NCI-H1092 treated with DMSO at 0.1 percent for 48 hours (cell line): ENCODE results near the gene IFI35.
"Not testable (repeated sequence)": the region's sequence is repeated elsewhere in the genome, so short reads cannot be mapped to it uniquely, and the experiment has no call there.

Experiments used
- DNase-seq: peaks from one replicate; lab custom pipeline; 2025; lab: John Stamatoyannopoulos, UW

Gene IFI35

DNA sequence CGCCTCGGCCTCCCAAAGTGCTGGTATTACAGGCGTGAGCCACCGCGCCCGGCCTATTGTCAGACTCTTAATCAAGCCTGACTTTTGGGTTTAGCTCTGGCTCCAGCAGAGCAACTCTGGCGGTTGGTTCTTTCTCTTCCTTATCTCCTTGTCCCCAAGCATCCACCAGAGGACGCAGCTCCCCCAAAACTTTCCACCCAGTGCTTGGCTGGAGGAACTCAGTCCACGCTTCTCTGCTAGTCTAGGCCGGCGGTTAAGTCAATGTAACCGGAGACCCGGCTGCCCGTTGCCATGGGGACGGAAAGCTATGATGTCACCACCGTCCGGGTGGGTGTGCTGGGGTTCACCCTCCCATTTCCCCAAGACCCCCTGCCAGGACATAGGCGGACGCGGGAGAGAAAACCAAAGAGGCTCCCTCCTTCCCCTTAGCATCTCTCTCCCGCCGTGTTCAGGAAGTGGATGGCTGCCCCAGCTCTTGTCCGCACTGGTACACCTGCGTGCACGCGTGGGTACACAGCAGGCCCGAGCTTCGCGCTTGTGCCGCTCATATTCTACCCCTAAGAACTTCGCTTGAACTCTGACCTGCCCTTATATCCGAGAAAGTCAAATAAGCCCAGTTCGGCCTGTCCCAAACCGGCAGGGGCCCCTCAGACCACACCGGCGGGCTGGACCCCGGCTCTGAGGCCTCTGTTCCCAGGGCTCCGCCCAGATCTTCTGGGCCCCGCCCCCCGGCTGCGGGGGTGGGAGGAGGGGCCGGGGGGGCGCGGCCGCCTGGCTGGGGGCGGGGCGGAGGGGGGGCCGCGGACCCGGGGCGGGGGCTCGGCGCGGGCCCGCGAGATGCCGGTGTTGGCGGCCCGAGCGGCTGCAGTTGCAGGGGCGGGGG, 18.1 kb downstream of the IFI35 start, which contains the start of gene RND2:
Gene RND2 (plus strand): TSS at position 825 of the 883 bp plus-strand sequence. CDS start 117 bp downstream, outside the sequence.
- peak; percentile 90 for DNase-seq

DNA sequence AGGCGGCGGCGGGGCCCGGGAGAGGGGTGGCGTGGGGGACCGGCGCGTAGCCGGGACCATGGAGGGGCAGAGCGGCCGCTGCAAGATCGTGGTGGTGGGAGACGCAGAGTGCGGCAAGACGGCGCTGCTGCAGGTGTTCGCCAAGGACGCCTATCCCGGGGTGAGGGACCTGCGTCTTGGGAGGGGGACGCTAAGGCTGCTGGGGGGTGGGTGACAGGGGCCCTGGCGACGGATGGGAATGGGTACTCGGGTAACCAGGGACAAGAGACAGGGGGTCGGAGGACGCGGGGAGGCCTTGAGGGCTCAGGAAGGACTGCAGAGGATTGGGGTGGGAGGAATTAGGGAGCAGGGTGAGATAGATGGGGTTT, 18.7 kb downstream of the IFI35 start:
- DNase-seq, result no peak

DNA sequence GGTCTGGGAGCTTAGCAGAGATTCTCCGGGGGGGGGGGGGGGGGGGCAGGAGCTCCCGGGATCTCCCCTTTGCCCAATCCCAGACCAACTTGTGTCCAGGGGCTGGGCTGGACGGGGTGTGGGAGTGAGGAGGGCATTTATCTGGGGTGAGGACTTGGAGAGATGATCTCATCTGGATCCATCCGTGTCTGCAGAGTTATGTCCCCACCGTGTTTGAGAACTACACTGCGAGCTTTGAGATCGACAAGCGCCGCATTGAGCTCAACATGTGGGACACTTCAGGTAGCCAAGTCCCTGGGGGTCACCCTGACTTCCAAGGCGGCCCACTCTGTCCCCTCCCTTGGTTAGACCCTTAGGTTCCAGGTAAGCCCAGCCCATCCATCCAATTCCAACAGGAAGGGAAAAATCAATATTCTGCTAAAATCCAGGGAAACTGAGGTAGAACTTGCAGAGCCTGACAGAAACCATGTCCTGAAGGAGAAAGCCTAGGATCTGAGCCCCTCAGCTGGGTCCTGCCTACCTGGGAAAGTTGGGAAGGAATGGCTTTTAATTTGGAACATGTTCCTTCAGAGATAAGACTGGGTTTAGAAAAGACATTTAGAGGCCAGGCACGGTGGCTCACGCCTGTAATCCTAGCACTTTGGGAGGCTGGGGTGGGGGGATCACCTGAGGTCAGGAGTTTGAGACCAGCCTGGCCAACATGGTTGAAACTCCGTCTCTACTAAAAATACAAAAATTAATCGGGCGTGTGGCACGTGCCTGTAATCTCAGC, 19.4 kb downstream of the IFI35 start:
- DNase-seq, result no peak

DNA sequence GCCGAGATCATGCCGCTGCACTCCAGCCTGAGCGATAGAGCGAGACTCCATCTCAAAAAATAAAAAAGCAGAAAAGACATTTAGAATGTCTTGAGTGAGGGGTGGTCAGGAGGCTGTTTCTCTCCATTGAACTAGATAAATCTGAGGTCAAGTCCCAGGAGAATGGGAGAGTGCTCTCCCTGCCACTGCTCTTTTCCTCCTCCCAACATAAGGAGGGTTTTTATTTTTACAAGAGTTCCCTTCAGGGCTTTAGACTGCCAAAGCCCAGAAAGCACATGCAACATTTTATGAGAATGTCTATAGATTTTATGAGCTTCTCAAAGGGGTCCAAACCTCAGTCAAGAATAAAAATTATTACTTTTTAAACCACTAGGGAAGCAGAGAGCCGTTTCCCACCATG, 20.0 kb downstream of the IFI35 start:
- DNase-seq, result no peak

GRCh38 chr17:43027091-43028032, 20.8 kb downstream of the IFI35 start:
- no peak for DNase-seq

- no peak for DNase-seq
These were observed 21.8 kb downstream of the IFI35 start for GRCh38 chr17:43028221-43028861.

DNA sequence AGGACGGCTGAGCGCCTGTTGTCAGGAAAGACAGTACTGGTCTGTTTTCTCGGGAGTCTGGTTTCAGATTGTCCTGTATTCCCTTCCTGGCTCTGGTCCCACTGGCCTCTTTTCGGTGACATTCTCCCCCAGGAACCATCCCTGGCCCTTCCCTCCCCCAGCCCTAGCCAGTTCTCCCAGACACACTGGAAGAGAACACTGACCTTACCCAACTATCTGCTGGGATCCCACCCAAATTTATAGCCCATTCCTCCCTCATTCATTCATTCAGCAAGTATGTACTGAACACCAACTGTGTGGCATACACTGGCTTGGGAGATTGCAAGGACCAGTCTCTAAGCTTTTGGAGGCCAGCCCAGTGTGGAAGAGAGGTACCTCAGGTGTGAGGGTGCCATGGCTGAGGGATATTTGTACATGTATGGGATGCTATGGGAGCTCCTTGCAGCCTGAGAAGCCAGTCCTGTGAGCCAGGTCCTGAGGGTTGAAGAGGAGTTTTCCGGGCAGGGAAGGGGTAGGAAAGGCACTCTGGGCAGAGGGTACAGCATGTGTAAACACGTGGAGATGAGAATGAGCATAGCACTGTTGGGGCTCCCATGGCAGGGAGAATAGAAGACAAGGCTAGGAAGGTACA, 23.7 kb downstream of the IFI35 start:
- DNase-seq, result no peak

DNA sequence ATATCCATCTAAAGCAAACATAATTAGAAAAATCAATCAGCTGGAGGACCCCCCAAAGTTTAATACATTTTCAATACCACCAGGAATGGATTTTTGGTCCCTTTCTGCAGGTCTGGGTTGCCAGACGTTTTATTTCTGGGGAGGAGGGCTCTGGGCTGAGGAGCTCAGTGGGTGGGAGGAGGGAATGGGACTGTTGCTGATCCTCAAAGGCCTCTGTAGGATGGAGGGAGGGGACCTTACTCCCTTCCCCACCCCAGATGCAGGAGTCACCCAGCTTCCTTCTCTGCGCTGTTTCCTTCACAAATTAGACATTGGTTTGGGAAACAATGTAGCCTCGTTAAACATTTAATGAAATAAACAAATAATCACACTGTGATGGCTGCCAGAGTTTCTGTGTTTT, 25.1 kb downstream of the IFI35 start:
- no peak for DNase-seq

DNA sequence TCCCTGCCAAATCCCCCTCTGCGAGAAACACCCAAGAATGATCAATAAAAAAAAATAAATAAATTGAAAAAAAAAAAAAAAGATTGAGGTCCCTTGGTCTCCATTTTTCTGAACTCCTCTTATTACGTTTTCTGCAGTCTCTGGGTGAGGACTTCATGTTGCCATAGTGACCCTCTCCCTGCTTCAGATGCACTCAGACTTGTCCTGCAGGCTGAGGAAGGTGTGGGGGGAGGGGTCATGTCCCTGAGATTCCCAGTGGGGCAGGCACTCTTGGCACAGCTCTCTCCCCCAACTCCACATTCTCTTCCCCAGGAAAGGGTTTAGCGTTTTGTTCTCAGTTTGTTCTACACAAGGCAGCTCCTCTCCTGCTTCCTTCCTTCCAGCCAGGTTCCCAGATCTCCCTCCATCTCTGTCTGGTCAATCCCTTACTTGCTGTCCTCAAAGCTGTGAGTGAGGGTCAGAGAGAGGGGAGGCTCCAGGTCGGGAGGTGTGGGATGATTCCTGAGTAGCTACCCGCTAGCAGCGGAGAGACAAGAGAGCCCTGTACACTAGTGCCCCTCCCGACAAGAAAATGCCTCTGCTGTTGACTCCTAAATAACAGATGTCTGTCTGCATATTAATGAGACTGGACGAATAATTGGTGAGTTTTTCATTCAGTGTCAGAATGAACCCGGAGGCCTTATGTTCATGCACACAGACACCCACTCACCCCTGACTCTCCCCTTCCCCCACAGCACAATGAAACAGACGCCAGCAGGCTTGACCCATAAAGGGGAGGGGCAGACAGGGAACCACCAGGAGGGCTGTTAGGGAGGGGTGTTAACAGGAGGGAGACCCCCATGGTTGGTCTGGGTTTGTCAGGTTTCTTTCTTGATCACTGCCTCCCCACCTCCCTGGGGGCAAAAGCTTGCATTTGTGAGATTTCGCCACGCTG, 27.6 kb downstream of the IFI35 start:
- DNase-seq, result no peak

GRCh38 chr17:43034894-43035293, 28.3 kb downstream of the IFI35 start:
- no peak for DNase-seq

- no peak for DNase-seq
These were observed 33.1 kb downstream of the IFI35 start for GRCh38 chr17:43039646-43040045.

DNA sequence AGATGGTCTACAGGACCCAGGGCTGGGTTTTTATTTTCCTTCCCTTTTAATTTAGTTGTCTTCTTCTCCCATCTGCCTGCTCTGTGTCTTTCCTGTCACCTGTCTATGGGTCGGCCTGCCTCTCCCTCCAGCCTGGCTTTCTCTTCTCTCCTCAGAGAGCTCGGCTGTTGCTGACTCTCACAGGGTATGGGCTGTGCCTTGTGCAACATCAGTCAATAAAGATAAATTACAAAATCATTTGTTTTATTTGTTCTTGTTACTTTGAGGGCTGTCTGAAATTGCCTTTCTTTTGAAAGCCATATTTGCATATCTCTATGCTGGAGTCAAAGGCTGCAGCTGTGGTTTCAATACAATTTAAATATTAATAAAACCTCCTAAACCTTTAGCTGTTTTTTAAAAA, 34.1 kb downstream of the IFI35 start:
- DNase-seq, result no peak

GRCh38 chr17:43042025-43042628, 35.5 kb downstream of the IFI35 start:
- no peak for DNase-seq

GRCh38 chr17:43043307-43043706, 36.7 kb downstream of the IFI35 start:
- DNase-seq, result no peak

DNA sequence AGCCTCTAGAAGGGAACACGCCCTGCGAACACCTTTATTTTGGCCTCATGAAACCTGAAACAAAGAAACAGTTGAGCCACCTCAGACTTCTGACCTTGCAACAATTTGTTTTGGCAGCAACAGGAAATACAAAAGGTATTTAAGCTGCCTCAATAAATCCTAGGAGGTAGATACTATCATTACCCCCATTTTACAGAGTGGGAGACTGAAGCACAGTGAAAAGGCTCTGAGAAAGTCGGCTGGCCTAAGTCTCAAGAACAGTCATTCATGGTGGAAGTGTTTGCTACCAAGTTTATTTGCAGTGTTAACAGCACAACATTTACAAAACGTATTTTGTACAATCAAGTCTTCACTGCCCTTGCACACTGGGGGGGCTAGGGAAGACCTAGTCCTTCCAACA, 37.4 kb downstream of the IFI35 start:
- no peak for DNase-seq

DNA sequence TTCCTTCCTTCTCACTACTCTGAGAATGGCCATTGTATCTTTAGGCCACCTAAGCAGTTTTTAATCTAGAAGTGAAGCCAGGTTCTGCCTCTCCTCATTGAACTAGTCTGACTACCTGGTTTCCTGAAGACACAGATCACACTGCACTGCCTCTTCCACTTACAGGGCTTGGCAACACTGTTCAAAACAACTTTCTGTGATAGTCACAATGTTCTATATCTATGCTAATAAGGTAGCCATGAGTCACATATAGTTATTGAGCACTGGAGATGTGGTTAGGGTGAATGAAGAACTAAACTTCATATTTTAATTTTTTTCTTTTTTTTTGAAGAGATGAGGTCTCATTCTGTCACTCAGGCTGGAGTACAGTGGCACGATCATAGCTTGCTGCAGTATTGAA, 45.4 kb downstream of the IFI35 start:
- DNase-seq, result no peak

GRCh38 chr17:43053008-43053407, 46.4 kb downstream of the IFI35 start:
- not testable (repeated sequence) for DNase-seq

DNA sequence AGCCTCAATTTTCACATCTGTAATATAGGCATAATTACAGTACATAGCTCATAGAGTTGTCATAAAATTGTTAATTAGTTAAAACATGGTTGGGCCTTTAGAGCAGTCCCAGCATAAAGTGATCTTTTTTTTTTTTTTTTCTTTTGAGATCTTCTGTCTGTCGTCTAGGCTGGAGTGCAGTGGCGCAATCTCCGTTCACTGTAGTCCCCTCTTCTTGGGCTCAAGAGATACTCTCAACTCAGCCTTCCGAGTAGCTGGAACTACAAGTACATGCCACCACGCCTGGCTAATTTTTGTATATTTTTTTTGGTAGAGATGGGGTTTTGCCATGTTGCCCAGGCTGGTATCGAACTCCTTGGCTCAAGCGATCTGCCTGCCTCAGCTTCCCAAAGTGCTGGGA, 49.5 kb downstream of the IFI35 start:
- no peak for DNase-seq

DNA sequence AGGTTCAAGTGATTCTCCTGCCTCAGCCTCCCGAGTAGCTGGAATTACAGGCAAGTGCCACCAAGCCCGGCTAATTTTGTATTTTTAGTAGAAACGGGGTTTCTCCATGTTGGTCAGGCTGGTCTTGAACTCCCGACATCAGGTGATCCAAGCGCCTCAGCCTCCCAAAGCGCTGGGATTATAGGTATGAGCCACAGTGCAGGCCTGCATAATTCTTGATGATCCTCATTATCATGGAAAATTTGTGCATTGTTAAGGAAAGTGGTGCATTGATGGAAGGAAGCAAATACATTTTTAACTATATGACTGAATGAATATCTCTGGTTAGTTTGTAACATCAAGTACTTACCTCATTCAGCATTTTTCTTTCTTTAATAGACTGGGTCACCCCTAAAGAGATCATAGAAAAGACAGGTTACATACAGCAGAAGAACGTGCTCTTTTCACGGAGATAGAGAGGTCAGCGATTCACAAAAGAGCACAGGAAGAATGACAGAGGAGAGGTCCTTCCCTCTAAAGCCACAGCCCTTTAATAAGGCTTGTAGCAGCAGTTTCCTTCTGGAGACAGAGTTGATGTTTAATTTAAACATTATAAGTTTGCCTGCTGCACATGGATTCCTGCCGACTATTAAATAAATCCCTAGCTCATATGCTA, 56.5 kb downstream of the IFI35 start:
- DNase-seq, result no peak
